IMR-90 (cell line): ENCODE measurements around the gene PPFIA2. TPM values are rescaled to one million over a fixed set of nuclear protein-coding genes. Genes with fewer than 3 reads are reported as not detected.

Source experiments
- ATAC-seq: fragments of 200-7000 bp; cut with Tn5 transposase; 2 replicates; pipeline ENCODE4 v1.9.1; 2020; ENCODE audit warnings: low read depth, mild to moderate bottlenecking, moderate library complexity
- BruUV-seq: library from RNA; stranded (reverse); fragments of 400-500 nt; replicated peaks from 2 replicates; lab custom pipeline; 2021; lab: Mats Ljungman, UMichigan
- CTCF ChIA-PET: fragments of 300-600 bp; formaldehyde crosslinking; extraction: SDS; loops from one replicate; lab custom pipeline; 2021; ENCODE audit warnings: antibody characterized with exemption; lab: Yijun Ruan, JAX
- POLR2A ChIA-PET: fragments of 300-600 bp; sonication (Branson Sonifier 250); formaldehyde crosslinking; loops from one replicate; lab custom pipeline; 2022; ENCODE audit warnings: antibody characterized with exemption; ENCODE audit not compliant: unreplicated experiment; lab: Charles Lee
- DNase-seq: peaks from one replicate; pipeline ENCODE4 v3.0.0; 2013
- H2AFZ ChIP-seq: replicated peaks from 2 replicates; pipeline ENCODE3; 2013; ENCODE audit warnings: low read length, mild to moderate bottlenecking; ENCODE audit not compliant: poor library complexity
- H2AK5ac ChIP-seq: 2 replicates; pipeline ENCODE4 v1.6.1; 2013; ENCODE audit warnings: low read depth, low read length, inconsistent platforms
- H2AK9ac ChIP-seq: replicated peaks from 2 replicates; pipeline ENCODE3; 2013; ENCODE audit warnings: mild to moderate bottlenecking, low read depth, low read length, moderate library complexity; ENCODE audit not compliant: poor library complexity
- H2BK120ac ChIP-seq: 2 replicates; pipeline ENCODE4 v1.6.1; 2013; ENCODE audit warnings: low read depth, low read length, inconsistent platforms
- H2BK15ac ChIP-seq: 3 replicates; pipeline ENCODE4 v1.6.1; 2013; ENCODE audit warnings: low read depth, low read length, inconsistent platforms
- H2BK20ac ChIP-seq: 2 replicates; pipeline ENCODE4 v1.6.1; 2013; ENCODE audit warnings: low read depth, mild to moderate bottlenecking, inconsistent platforms, low read length, moderate library complexity
- H2BK5ac ChIP-seq: 2 replicates; pipeline ENCODE4 v1.6.1; 2013; ENCODE audit warnings: mild to moderate bottlenecking, low read depth, low read length, inconsistent platforms; ENCODE audit not compliant: poor library complexity, severe bottlenecking
- H3K14ac ChIP-seq: replicated peaks from 2 replicates; pipeline ENCODE4 v1.6.1; 2013; ENCODE audit warnings: low read depth, low read length, inconsistent platforms
- H3K18ac ChIP-seq: 2 replicates; pipeline ENCODE4 v1.6.1; 2013; ENCODE audit warnings: low read depth, low read length, control low read depth
- H3K23ac ChIP-seq: 2 replicates; pipeline ENCODE4 v1.6.1; 2013; ENCODE audit warnings: low read depth, low read length, inconsistent platforms
- H3K27ac ChIP-seq: 2 replicates; pipeline ENCODE4 v1.5.1; 2013; ENCODE audit warnings: mild to moderate bottlenecking, control low read depth, low read length; ENCODE audit not compliant: insufficient read depth
- H3K27me3 ChIP-seq: 2 replicates; pipeline ENCODE4 v1.6.1; 2013; ENCODE audit warnings: low read length; ENCODE audit not compliant: control insufficient read depth, insufficient read depth
- H3K36me3 ChIP-seq: 2 replicates; pipeline ENCODE4 v1.6.1; 2013; ENCODE audit warnings: low read length, mixed read lengths; ENCODE audit not compliant: control insufficient read depth, insufficient read depth
- H3K4ac ChIP-seq: 2 replicates; pipeline ENCODE4 v1.6.1; 2013; ENCODE audit warnings: low read depth, low read length, inconsistent platforms
- H3K4me1 ChIP-seq: 2 replicates; pipeline ENCODE4 v1.6.1; 2013; ENCODE audit warnings: low read length, mixed read lengths; ENCODE audit not compliant: control insufficient read depth, insufficient read depth
- H3K4me2 ChIP-seq: 2 replicates; pipeline ENCODE4 v1.6.1; 2013; ENCODE audit warnings: low read depth, mild to moderate bottlenecking, control low read depth, low read length, moderate library complexity
- H3K4me3 ChIP-seq: 2 replicates; pipeline ENCODE4 v1.5.1; 2013; ENCODE audit warnings: low read depth, mild to moderate bottlenecking, control low read depth, low read length, moderate library complexity; ENCODE audit not compliant: insufficient read depth
- H3K56ac ChIP-seq: 2 replicates; pipeline ENCODE4 v1.6.1; 2013; ENCODE audit warnings: low read length, inconsistent platforms; ENCODE audit not compliant: insufficient read depth; ENCODE audit errors: extremely low read depth
- H3K79me1 ChIP-seq, 2 experiments: 2 replicates each; pipeline ENCODE4 v1.6.1; 2013; ENCODE audit warnings: low read length in 2 of 2, inconsistent platforms in 1 of 2, low read depth in 1 of 2
- H3K9ac ChIP-seq: 2 replicates; pipeline ENCODE4 v1.6.1; 2013; ENCODE audit warnings: low read depth, low read length, control low read depth
- H3K9me1 ChIP-seq: 2 replicates; pipeline ENCODE4 v1.6.1; 2013; ENCODE audit warnings: low read length, inconsistent platforms; ENCODE audit not compliant: insufficient read depth
- H3K9me3 ChIP-seq: 2 replicates; pipeline ENCODE4 v1.6.1; 2013; ENCODE audit warnings: low read length; ENCODE audit not compliant: control insufficient read depth, insufficient read depth
- H4K20me1 ChIP-seq: 2 replicates; pipeline ENCODE4 v1.6.1; 2013; ENCODE audit warnings: low read length, inconsistent platforms; ENCODE audit not compliant: insufficient read depth
- H4K5ac ChIP-seq: 2 replicates; pipeline ENCODE4 v1.6.1; 2013; ENCODE audit warnings: mild to moderate bottlenecking, low read depth, low read length, control low read depth
- H4K8ac ChIP-seq, 2 experiments: 2 replicates each; pipeline ENCODE4 v1.6.1; 2013; ENCODE audit warnings: low read depth in 2 of 2, low read length in 2 of 2, control low read depth in 1 of 2, inconsistent platforms in 1 of 2
- H4K91ac ChIP-seq: 2 replicates; pipeline ENCODE4 v1.6.1; 2013; ENCODE audit warnings: low read depth, low read length, inconsistent platforms; ENCODE audit not compliant: insufficient read depth
- BHLHE40 ChIP-seq: fragments of 150-350 bp; IDR thresholded peaks from 2 replicates; pipeline ENCODE4 v1.6.1; 2016; ENCODE audit warnings: mild to moderate bottlenecking, low read depth, low read length
- CEBPB ChIP-seq: IDR thresholded peaks from 2 replicates; pipeline ENCODE4 v1.6.1; 2012; ENCODE audit warnings: low read depth, low read length, improper control_type of control experiment
- CHD1 ChIP-seq: IDR thresholded peaks from 2 replicates; pipeline ENCODE4 v1.6.1; 2012; ENCODE audit warnings: low read depth, low read length, improper control_type of control experiment
- CTCF ChIP-seq: conservative IDR thresholded peaks from 2 replicates; pipeline ENCODE4 v1.5.1; 2012; ENCODE audit warnings: mild to moderate bottlenecking, low read depth, low read length, improper control_type of control experiment
- ELK1 ChIP-seq: fragments of 150-350 bp; IDR thresholded peaks from 2 replicates; pipeline ENCODE4 v1.6.1; 2016; ENCODE audit warnings: low read depth, mild to moderate bottlenecking, low read length, moderate library complexity, borderline replicate concordance
- FOS ChIP-seq: fragments of 150-350 bp; IDR thresholded peaks from 2 replicates; pipeline ENCODE4 v1.6.1; 2016; ENCODE audit warnings: low read depth, low read length
- MAFK ChIP-seq: IDR thresholded peaks from 2 replicates; pipeline ENCODE4 v1.6.1; 2012; ENCODE audit warnings: low read depth, low read length, improper control_type of control experiment
- MAZ ChIP-seq: IDR thresholded peaks from 2 replicates; pipeline ENCODE4 v1.6.1; 2012; ENCODE audit warnings: low read depth, mild to moderate bottlenecking, low read length, improper control_type of control experiment, moderate library complexity, borderline replicate concordance
- MXI1 ChIP-seq: IDR thresholded peaks from 2 replicates; pipeline ENCODE4 v1.6.1; 2012; ENCODE audit warnings: low read depth, mild to moderate bottlenecking, low read length, moderate library complexity, borderline replicate concordance
- NFE2L2 ChIP-seq: fragments of 150-350 bp; IDR thresholded peaks from 2 replicates; pipeline ENCODE4 v1.6.1; 2016; ENCODE audit warnings: low read depth, mild to moderate bottlenecking, low read length
- POLR2A ChIP-seq: IDR thresholded peaks from 2 replicates; pipeline ENCODE4 v1.6.1; 2012; ENCODE audit warnings: mild to moderate bottlenecking, low read depth, low read length
- RAD21 ChIP-seq: IDR thresholded peaks from 2 replicates; pipeline ENCODE4 v1.6.1; 2012; ENCODE audit warnings: low read length, improper control_type of control experiment
- RCOR1 ChIP-seq: IDR thresholded peaks from 2 replicates; pipeline ENCODE4 v1.6.1; 2012; ENCODE audit warnings: mild to moderate bottlenecking, low read length, improper control_type of control experiment; ENCODE audit not compliant: insufficient replicate concordance
- RFX5 ChIP-seq: IDR thresholded peaks from 2 replicates; pipeline ENCODE4 v1.8.0; 2012; ENCODE audit warnings: low read depth, mild to moderate bottlenecking, low read length, moderate library complexity
- SMC3 ChIP-seq: fragments of 150-350 bp; IDR thresholded peaks from 2 replicates; pipeline ENCODE4 v1.6.1; 2016; ENCODE audit warnings: low read depth, mild to moderate bottlenecking, antibody characterized with exemption, low read length, moderate library complexity
- USF2 ChIP-seq: fragments of 150-350 bp; IDR thresholded peaks from 2 replicates; pipeline ENCODE4 v1.6.1; 2017; ENCODE audit warnings: mild to moderate bottlenecking, antibody characterized with exemption, low read length, low read depth
- WGBS, 2 experiments: methylation state at CpG; one replicate each; pipeline versions ENCODE4 v1.1.5 to v1.1.7; 2013; ENCODE audit warnings: missing lambda C conversion rate in 2 of 2; ENCODE audit not compliant: insufficient read length in 1 of 2; ENCODE audit errors: extremely low coverage in 2 of 2; 5-methylcytosine and 5-hydroxymethylcytosine counted together
- dilution Hi-C: fragments of 300-500 bp; cut with HindIII; formaldehyde crosslinking; loops from one replicate; pipeline ENCODE4 v1.14.3; 2018; ENCODE audit warnings: low sequenced_read_pairs; ENCODE audit not compliant: unreplicated experiment
- in situ Hi-C: fragments of 300-500 bp; cut with MboI; formaldehyde crosslinking; loops from 3 replicates; pipeline ENCODE4 v1.14.3; 2019; ENCODE audit warnings: low sequenced_read_pairs, inconsistent platforms, mixed read lengths
- intact Hi-C: fragments of 100-400 bp; cut with micrococcal nuclease; formaldehyde crosslinking; loops from 2 replicates; pipeline ENCODE4 v1.10.0; 2022
- polyA plus RNA-seq, 3 experiments: library from polyadenylated mRNA; depleted of rRNA; stranded (reverse); fragments of >200 nt; gene quantifications; 2 replicates each; pipeline ENCODE4 v1.2.3, GENCODE V29; 2012; ENCODE audit warnings: low replicate concordance in 1 of 3
- total RNA-seq: library from RNA; depleted of rRNA; stranded (reverse); fragments of >200 nt; gene quantifications from 2 replicates; pipeline ENCODE4 v1.2.3, GENCODE V29; 2012

Gene PPFIA2
- total and polyA plus RNA-seq, 2 of the 4 experiments (the other 2 are of a cell fraction), result 0.29 to 1.3 TPM

GRCh38 chr12:81468206-81468605 is 290.9 kb downstream of the PPFIA2 start:
- Histone ChIP-seq H4K8ac (no peak overlapping the region), H4K91ac (no peak overlapping the region), H2AK9ac (no peak overlapping the region), H3K4me1 (no peaks in the 10 kb centered on the region), H3K4me3 (no peak overlapping the region), H3K23ac (no peak overlapping the region), H3K36me3 (no peaks in the 10 kb centered on the region), H4K20me1 (no peaks in the 10 kb centered on the region), H3K56ac (no peak overlapping the region), H2BK5ac (no peak overlapping the region), H3K14ac (no peak overlapping the region), H2BK120ac (no peak overlapping the region), H3K18ac (no peak overlapping the region), H3K9ac (no peak overlapping the region), H2BK15ac (no peak overlapping the region), H2BK20ac (no peak overlapping the region), H2AK5ac (no peak overlapping the region), H4K5ac (no peak overlapping the region), H3K27me3 (no peaks in the 10 kb centered on the region), H3K9me1 (no peaks in the 10 kb centered on the region), H3K4ac (no peak overlapping the region), H3K9me3 (no peaks in the 10 kb centered on the region), H3K79me1 (no peaks in the 10 kb centered on the region), H3K27ac (no peak overlapping the region), H3K4me2 (no peak overlapping the region), H2AFZ (no peak overlapping the region)
- POLR2A ChIA-PET, result no interaction called here
- DNase-seq (peak; percentile 1), ATAC-seq (no peak)
- intact Hi-C loops, result no loop called here
- BruUV-seq, result no TSS peak
- dilution Hi-C loops, result no loop called here
- WGBS, 2 experiments, result no CpG with 5 or more reads among the region's 2 CpGs
- TF ChIP-seq MXI1, result no peak
- TF ChIP-seq RAD21, result no peak
- TF ChIP-seq CTCF, result no peak
- no peak for TF ChIP-seq RFX5
- no peak for TF ChIP-seq NFE2L2
- TF ChIP-seq CHD1, result no peak
- TF ChIP-seq ELK1, result no peak
- TF ChIP-seq MAFK, result no peak
- TF ChIP-seq BHLHE40, result no peak
- TF ChIP-seq FOS, result no peak
- TF ChIP-seq USF2, result no peak
- no peak for TF ChIP-seq MAZ
- no peak for TF ChIP-seq POLR2A
- TF ChIP-seq RCOR1, result no peak
- TF ChIP-seq SMC3, result no peak
- no peak for TF ChIP-seq CEBPB
- CTCF ChIA-PET, result interaction anchor here (0.7 kb wide), 1 partner anchor 316 kb away, joined by 3 read pairs; no protein-coding TSS in a partner anchor
- in situ Hi-C loops, result no loop called here
